ENCODE measurements around the gene LARGE1.

GRCh38 chr22:33467080-33467479 is 453.2 kb downstream of the LARGE1 start:
- TF ChIP-seq, protein P1, sequence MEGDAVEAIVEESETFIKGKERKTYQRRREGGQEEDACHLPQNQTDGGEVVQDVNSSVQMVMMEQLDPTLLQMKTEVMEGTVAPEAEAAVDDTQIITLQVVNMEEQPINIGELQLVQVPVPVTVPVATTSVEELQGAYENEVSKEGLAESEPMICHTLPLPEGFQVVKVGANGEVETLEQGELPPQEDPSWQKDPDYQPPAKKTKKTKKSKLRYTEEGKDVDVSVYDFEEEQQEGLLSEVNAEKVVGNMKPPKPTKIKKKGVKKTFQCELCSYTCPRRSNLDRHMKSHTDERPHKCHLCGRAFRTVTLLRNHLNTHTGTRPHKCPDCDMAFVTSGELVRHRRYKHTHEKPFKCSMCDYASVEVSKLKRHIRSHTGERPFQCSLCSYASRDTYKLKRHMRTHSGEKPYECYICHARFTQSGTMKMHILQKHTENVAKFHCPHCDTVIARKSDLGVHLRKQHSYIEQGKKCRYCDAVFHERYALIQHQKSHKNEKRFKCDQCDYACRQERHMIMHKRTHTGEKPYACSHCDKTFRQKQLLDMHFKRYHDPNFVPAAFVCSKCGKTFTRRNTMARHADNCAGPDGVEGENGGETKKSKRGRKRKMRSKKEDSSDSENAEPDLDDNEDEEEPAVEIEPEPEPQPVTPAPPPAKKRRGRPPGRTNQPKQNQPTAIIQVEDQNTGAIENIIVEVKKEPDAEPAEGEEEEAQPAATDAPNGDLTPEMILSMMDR (IDR thresholded peaks at IDR 0.05), result no peak
- no peak for TF ChIP-seq POLR2A (IDR thresholded peaks at IDR 0.05)

Data from uterus (tissue), 2 donors.